Neural cell (in vitro differentiated cells): ENCODE results near the gene GTF3A. TPM values are rescaled to one million over a fixed set of nuclear protein-coding genes. Genes with fewer than 3 reads are reported as not detected.

Experiments used
- H2AFZ ChIP-seq: fragments of 200-600, 300-800 bp; sonication (generic), shearing (Covaris generic); 2 replicates; pipeline ENCODE4 v1.6.0; 2014; ENCODE audit warnings: low read depth, mild to moderate bottlenecking, antibody characterized with exemption, low read length, moderate library complexity
- H3F3A ChIP-seq: fragments of 200-600 bp; shearing (Covaris generic); 2 replicates; pipeline ENCODE4 v1.6.1; 2016; ENCODE audit warnings: mild to moderate bottlenecking, moderate library complexity, mixed read lengths, antibody characterized with exemption, low read length; ENCODE audit not compliant: insufficient read depth, poor library complexity, severe bottlenecking
- H3K27ac ChIP-seq: fragments of 200-600, 300-800 bp; sonication (generic), shearing (Covaris generic); 2 replicates; pipeline ENCODE4 v1.5.1; 2014; ENCODE audit warnings: mild to moderate bottlenecking, low read length, moderate library complexity
- H3K27me3 ChIP-seq: fragments of 300-800, 200-600 bp; sonication (generic), shearing (Covaris generic); 2 replicates; pipeline ENCODE4 v1.6.0; 2014; ENCODE audit warnings: mild to moderate bottlenecking, low read depth, low read length, moderate library complexity; ENCODE audit not compliant: insufficient read depth
- H3K36me3 ChIP-seq: fragments of 300-800, 200-600 bp; sonication (generic), shearing (Covaris generic); 2 replicates; pipeline ENCODE4 v1.5.1; 2014; ENCODE audit warnings: mild to moderate bottlenecking, antibody characterized with exemption, low read length, moderate library complexity; ENCODE audit not compliant: insufficient read depth
- H3K4me2 ChIP-seq: fragments of 300-800, 200-600 bp; sonication (generic), shearing (Covaris generic); 2 replicates; pipeline ENCODE4 v1.6.0; 2014; ENCODE audit warnings: mild to moderate bottlenecking, low read length
- H3K4me3 ChIP-seq: fragments of 300-800, 200-600 bp; sonication (generic), shearing (Covaris generic); 2 replicates; pipeline ENCODE4 v1.5.1; 2014; ENCODE audit warnings: mild to moderate bottlenecking, low read length, moderate library complexity
- H3K79me2 ChIP-seq: fragments of 200-600 bp; shearing (Covaris generic); replicated peaks from 2 replicates; pipeline ENCODE4 v1.6.0; 2014; ENCODE audit warnings: mild to moderate bottlenecking, low read length, moderate library complexity; ENCODE audit not compliant: insufficient read depth
- H3K9ac ChIP-seq: fragments of 300-800, 200-600 bp; sonication (generic), shearing (Covaris generic); 2 replicates; pipeline ENCODE4 v1.6.1; 2016; ENCODE audit warnings: mild to moderate bottlenecking, low read length, mixed read lengths
- H3K9me2 ChIP-seq: fragments of 200-600 bp; shearing (Covaris generic); 2 replicates; pipeline ENCODE4 v1.6.1; 2016; ENCODE audit warnings: mild to moderate bottlenecking, low read length, mixed read lengths; ENCODE audit not compliant: insufficient read depth
- H3K9me3 ChIP-seq: fragments of 200-600, 300-800 bp; sonication (generic), shearing (Covaris generic); 2 replicates; pipeline ENCODE4 v1.6.1; 2016; ENCODE audit warnings: mild to moderate bottlenecking, mixed run types, low read length, moderate library complexity, mixed read lengths
- H4K20me1 ChIP-seq: fragments of 200-600 bp; shearing (Covaris generic); 2 replicates; pipeline ENCODE4 v1.6.1; 2016; ENCODE audit warnings: mild to moderate bottlenecking, mixed run types; ENCODE audit not compliant: insufficient read depth
- EP300 ChIP-seq: fragments of 450-650 bp; conservative IDR thresholded peaks from 2 replicates; pipeline ENCODE4 v1.6.1; 2014; ENCODE audit warnings: antibody characterized with exemption, mild to moderate bottlenecking, moderate library complexity; ENCODE audit not compliant: poor library complexity, severe bottlenecking
- EZH2 ChIP-seq: fragments of 200-600, 300-800 bp; shearing (Covaris generic), sonication (generic); IDR thresholded peaks from 2 replicates; pipeline ENCODE4 v1.6.1; 2014; ENCODE audit warnings: antibody characterized with exemption, low read length, borderline replicate concordance, mild to moderate bottlenecking; ENCODE audit not compliant: insufficient read depth, poor library complexity, severe bottlenecking
- MXI1 ChIP-seq: fragments of 450-650 bp; conservative IDR thresholded peaks from 2 replicates; pipeline ENCODE4 v1.6.1; 2014; ENCODE audit warnings: antibody characterized with exemption, mild to moderate bottlenecking; ENCODE audit not compliant: poor library complexity, severe bottlenecking
- POLR2AphosphoS5 ChIP-seq: IDR thresholded peaks from 2 replicates; pipeline ENCODE4 v1.6.1; 2012
- RAD21 ChIP-seq: fragments of 450-650 bp; conservative IDR thresholded peaks from 2 replicates; pipeline ENCODE4 v1.6.1; 2014; ENCODE audit warnings: antibody characterized with exemption, mild to moderate bottlenecking, moderate library complexity
- SMC3 ChIP-seq: fragments of 450-650 bp; conservative IDR thresholded peaks from 2 replicates; pipeline ENCODE4 v1.6.1; 2014; ENCODE audit warnings: antibody characterized with exemption, mild to moderate bottlenecking, moderate library complexity; ENCODE audit not compliant: poor library complexity
- TAF1 ChIP-seq: IDR thresholded peaks from 2 replicates; pipeline ENCODE4 v1.6.1; 2012; ENCODE audit warnings: low read depth
- polyA plus RNA-seq: library from polyadenylated mRNA; depleted of rRNA; stranded (reverse); fragments of >200 nt; gene quantifications from 2 replicates; pipeline ENCODE4 v1.2.3, GENCODE V29; 2014
- TF ChIP-seq, protein P1 (sequence below): IDR thresholded peaks from 2 replicates; pipeline ENCODE4 v1.6.1; 2012; ENCODE audit warnings: borderline replicate concordance
- TF ChIP-seq, protein P2 (sequence below): fragments of 450-650 bp; IDR thresholded peaks from 2 replicates; pipeline ENCODE4 v1.5.1; 2014; ENCODE audit warnings: antibody characterized with exemption, mild to moderate bottlenecking, moderate library complexity; ENCODE audit not compliant: poor library complexity, severe bottlenecking

GTF3A gene
- polyA plus RNA-seq, 1 donor from 2014 or later = 104 TPM

DNA sequence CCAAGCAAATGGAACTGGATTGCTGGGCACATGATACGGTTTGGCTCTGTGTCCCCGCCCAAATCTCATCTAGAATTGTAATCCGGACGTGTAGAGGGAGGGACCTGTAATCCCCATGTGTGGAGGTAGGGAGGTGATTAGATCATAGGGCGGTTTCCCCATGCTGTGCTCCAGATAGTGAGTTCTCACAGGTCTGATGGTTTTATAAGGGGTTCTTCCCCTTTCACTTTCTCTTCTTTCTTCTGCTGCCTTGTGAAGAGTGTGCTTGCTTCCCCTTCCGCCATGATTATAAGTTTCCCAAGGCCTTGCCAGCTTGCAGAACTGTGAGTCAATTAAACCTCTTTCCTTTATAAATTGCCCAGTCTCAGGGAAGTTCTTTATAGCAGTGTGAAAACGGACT lies 58.6 kb downstream of the GTF3A start:
- Histone ChIP-seq H2AFZ (no peak overlapping the region), H3K4me3 (no peak overlapping the region), H3K27ac (no peak overlapping the region), H3K27me3 (no peaks in the 10 kb centered on the region), H3K79me2 (no peaks in the 10 kb centered on the region), H4K20me1 (no peaks in the 10 kb centered on the region), H3K9me2 (no peaks in the 10 kb centered on the region), H3F3A (no peaks in the 10 kb centered on the region), H3K9ac (no peak overlapping the region), H3K36me3 (no peaks in the 10 kb centered on the region), H3K9me3 (no peaks in the 10 kb centered on the region), H3K4me2 (no peak overlapping the region)
- TF ChIP-seq MXI1 = no peak
- TF ChIP-seq EZH2 = no peak
- TF ChIP-seq, protein P1, sequence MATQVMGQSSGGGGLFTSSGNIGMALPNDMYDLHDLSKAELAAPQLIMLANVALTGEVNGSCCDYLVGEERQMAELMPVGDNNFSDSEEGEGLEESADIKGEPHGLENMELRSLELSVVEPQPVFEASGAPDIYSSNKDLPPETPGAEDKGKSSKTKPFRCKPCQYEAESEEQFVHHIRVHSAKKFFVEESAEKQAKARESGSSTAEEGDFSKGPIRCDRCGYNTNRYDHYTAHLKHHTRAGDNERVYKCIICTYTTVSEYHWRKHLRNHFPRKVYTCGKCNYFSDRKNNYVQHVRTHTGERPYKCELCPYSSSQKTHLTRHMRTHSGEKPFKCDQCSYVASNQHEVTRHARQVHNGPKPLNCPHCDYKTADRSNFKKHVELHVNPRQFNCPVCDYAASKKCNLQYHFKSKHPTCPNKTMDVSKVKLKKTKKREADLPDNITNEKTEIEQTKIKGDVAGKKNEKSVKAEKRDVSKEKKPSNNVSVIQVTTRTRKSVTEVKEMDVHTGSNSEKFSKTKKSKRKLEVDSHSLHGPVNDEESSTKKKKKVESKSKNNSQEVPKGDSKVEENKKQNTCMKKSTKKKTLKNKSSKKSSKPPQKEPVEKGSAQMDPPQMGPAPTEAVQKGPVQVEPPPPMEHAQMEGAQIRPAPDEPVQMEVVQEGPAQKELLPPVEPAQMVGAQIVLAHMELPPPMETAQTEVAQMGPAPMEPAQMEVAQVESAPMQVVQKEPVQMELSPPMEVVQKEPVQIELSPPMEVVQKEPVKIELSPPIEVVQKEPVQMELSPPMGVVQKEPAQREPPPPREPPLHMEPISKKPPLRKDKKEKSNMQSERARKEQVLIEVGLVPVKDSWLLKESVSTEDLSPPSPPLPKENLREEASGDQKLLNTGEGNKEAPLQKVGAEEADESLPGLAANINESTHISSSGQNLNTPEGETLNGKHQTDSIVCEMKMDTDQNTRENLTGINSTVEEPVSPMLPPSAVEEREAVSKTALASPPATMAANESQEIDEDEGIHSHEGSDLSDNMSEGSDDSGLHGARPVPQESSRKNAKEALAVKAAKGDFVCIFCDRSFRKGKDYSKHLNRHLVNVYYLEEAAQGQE = no peak
- TF ChIP-seq RAD21 = no peak
- TF ChIP-seq TAF1 = no peak
- TF ChIP-seq, protein P2, sequence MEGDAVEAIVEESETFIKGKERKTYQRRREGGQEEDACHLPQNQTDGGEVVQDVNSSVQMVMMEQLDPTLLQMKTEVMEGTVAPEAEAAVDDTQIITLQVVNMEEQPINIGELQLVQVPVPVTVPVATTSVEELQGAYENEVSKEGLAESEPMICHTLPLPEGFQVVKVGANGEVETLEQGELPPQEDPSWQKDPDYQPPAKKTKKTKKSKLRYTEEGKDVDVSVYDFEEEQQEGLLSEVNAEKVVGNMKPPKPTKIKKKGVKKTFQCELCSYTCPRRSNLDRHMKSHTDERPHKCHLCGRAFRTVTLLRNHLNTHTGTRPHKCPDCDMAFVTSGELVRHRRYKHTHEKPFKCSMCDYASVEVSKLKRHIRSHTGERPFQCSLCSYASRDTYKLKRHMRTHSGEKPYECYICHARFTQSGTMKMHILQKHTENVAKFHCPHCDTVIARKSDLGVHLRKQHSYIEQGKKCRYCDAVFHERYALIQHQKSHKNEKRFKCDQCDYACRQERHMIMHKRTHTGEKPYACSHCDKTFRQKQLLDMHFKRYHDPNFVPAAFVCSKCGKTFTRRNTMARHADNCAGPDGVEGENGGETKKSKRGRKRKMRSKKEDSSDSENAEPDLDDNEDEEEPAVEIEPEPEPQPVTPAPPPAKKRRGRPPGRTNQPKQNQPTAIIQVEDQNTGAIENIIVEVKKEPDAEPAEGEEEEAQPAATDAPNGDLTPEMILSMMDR = no peak
- TF ChIP-seq EP300 = no peak
- no peak for TF ChIP-seq POLR2AphosphoS5
- no peak for TF ChIP-seq SMC3

DNA sequence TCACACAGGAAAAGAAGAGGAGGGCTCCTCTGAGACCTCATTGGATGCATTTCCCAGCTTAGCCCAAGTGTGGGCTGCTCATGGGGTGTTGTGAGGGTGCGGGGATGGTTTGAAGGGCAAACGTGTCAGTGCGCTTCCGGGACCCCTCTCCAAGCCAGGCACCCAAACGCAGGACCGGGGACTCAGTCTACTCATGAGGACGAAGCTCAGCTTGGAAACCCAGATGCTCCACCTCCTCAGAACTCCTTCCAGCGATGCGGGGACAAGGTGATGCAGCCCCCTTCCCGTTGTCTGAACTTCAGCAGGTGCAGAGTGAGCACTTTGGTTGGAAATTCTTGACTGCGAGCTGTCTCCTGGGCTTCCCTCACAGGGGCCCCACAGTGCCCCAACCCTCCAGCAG lies 59.0 kb downstream of the GTF3A start:
- Histone ChIP-seq H3K4me2 (no peak overlapping the region), H3K9me3 (no peaks in the 10 kb centered on the region), H4K20me1 (no peaks in the 10 kb centered on the region), H2AFZ (no peak overlapping the region), H3K4me3 (no peak overlapping the region), H3F3A (no peaks in the 10 kb centered on the region), H3K36me3 (no peaks in the 10 kb centered on the region), H3K27ac (no peak overlapping the region), H3K9ac (no peak overlapping the region), H3K79me2 (no peaks in the 10 kb centered on the region), H3K27me3 (no peaks in the 10 kb centered on the region), H3K9me2 (no peaks in the 10 kb centered on the region)
- TF ChIP-seq, protein P1 = no peak
- TF ChIP-seq EZH2 (no peak), MXI1 (no peak), SMC3 (no peak), POLR2AphosphoS5 (no peak), RAD21 (no peak), EP300 (no peak), TAF1 (no peak)
- TF ChIP-seq, protein P2 = no peak
